Stimulated activated CD4-positive, alpha-beta T cell treated with anti-CD3 and anti-CD28 coated beads, Interleukin-1b, Interleukin-23, amount 100 ng/mL, for 24 hours (primary cell): ENCODE data around the gene CR2.
"Not testable (repeated sequence)": the region's sequence is repeated elsewhere in the genome, so short reads cannot be mapped to it uniquely, and the experiment has no call there.

Experiments
- DNase-seq, 4 experiments: peaks; one replicate each; pipeline ENCODE4 v3.0.0-alpha.2; 2020; ENCODE audit warnings: low read depth in 4 of 4, low spot score in 1 of 4

CR2 gene

DNA sequence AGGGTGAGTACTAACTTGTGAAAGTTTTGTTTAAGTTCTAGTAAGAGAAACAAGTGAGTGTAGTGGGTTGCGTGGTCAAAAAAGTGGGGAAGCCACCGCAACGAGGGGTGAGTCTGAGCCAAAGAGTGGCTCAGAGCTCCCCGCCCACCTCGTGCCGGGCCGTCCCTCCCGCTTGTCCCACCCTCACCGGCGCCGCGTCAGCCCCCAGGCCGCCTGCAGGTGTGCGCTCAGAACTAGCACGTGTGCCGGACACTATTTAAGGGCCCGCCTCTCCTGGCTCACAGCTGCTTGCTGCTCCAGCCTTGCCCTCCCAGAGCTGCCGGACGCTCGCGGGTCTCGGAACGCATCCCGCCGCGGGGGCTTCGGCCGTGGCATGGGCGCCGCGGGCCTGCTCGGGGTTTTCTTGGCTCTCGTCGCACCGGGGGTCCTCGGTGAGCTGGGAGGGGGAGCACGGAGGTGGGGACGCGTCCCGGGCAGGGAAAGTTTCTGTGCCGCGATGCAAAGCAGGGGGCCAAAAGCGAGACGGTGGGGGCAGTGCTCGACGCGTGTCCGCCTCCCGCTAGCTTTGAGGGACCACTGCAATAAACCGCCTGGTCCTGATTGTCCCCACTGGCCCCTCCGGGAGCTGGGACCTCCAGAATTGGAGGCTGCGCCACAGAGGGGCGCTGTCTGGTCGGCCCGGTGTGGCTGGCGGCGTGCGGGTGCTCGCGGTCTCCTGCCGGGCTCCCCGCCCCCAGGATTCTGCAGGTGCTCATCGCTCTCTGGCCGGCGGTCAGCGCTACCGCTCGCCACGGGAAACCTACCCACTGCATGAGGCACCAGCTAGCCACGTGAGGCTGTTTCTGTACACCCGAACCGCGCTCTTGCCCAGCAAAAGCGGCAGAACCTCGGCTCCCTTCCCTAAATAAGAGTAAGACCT is at the start of gene CR2:
CR2 (plus strand) TSS at position 283 of the 919 bp plus-strand sequence; CDS start at position 374, 91 bp downstream.
- DNase-seq = peak; percentile 3 to 41 (median 22)

DNA sequence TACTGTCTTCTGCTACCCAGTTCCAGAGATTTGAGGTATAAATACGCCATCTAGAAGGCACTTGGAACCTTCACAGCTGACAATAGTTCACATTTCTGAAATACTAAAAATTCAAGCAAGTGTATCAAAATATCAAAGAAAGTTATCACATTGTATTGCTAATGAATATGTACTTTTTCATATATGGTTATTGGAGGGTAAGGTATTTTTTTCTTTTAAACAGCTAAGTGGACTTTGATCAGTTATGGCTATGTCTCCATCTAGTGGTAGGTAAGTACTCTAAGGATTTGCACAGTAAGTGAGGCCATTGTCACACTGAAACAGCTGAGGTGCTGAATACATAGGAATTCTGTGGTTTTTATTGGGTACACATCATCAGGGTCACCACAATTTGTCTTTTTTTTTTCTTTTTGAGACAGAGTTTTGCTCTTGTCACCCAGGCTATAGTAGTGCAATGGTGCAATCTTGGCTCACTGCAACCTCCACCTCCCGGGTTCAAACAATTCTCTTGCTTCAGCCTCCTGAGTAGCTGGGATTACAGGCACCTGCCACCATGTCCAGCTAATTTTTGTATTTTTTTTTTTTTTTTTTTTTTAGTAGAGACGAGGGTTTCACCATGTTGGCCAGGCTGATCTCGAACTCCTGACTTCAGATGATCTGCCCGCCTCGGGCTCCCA is 49.1 kb upstream of the CR2 start:
- DNase-seq = no peak

DNA sequence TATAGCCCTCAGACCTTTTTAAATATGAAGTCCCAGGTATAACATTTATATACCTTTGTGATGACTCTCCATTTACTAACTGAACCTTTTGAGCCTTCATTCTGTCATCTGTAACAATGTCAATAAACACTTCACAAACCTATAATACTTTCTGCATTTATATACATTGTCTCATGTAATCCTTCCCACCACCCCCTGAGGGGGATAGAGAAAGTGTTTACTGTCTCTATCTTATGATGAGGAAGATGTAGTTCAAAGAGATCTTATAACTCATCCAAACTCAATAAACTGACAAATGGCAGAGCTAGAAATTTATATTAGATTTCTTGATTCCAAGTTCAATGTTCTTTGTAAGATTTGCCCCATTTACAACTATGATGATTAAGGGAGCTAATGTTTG is 48.3 kb upstream of the CR2 start:
- DNase-seq = no peak

DNA sequence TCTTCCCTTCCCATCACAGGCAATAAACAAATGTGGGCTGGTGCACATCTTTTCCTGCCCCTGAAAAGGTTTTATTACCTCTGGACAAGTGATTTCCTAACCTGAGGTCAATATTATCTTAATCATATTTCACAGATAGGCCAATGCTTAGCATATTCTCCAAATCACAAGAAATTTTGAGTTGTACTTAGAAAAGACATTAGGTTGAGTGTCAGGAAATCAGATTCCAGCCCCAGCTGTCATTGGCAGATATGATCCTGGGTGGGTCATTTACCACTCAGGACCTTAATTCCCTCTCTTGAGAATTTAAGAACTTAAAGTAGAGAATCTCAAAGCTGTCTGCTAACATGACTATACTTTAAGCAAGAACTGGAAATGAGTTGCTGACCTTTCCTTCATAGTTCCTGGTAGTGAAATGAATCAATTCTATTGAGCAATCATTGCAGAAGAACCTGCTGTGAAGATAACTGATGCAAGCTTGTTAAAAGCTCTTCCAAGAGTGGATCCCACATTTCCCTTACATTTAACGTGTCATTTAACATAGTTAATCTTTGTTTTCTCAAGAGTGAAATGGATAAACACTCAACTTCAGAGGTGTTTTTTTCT is 46.4 kb upstream of the CR2 start:
- no peak for DNase-seq

DNA sequence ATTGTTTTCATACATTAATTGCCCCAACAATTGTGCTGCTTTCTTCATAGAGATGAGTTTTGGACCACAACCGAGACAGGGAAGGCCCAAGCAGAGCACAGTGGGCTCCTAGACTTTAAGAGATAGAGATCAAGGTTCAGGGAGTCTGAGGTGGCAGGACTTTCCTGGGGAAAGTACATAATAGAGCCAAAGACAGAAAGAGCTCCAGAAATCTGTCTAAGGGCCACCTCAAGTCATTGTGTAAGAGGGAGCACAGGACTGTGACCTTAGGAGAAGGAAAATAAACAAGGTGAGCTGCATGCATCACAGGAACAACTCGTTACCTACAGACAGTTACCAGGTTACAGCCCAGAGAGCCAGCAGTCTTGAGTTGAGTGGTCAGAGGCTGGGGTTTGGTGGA is 41.3 kb upstream of the CR2 start:
- no peak for DNase-seq

DNA sequence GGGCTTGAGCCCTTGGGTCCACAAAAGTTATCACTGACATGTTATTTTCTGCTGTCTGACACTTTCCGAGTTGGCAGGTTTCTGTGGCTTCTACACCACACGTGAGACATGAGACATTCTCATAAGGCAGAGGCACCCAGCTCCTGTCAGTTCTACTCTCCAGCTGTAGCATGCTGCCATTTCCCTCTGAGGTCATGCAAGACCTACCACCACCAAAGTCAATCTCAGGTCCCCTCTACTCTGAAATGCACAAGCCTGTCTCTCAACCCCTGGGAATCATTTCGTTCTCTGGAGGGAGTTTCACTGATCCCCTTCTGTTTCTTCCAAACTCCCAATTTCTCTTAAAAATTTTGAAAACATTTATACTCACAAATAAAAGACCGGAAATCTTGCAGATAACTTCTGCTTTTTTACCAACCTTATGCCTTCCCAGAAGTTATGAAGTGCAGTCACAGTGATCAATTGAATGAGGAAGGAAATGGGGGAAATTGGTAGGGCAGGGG is 39.5 kb upstream of the CR2 start:
- peak in 1 of 4 experiments; percentile 20 for DNase-seq

DNA sequence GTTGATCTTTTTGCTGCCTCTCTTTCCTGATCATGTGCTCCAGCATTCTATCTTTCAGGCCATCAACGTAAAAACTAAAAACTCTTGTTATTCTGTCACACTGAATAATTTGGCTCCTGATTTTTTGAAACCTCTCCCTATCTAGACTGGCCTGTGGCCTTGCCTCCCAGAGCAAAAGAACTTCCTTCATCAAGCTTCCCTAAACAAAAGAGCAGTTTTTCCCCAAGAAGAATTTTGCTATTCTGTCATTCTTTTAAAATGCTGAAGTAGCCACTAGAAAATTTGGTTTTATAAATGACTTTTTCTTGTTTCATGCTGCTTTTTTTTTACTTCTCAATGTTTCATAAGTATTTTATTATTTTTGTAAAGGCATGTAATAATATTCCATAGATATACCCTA is 37.1 kb upstream of the CR2 start:
- no peak for DNase-seq

DNA sequence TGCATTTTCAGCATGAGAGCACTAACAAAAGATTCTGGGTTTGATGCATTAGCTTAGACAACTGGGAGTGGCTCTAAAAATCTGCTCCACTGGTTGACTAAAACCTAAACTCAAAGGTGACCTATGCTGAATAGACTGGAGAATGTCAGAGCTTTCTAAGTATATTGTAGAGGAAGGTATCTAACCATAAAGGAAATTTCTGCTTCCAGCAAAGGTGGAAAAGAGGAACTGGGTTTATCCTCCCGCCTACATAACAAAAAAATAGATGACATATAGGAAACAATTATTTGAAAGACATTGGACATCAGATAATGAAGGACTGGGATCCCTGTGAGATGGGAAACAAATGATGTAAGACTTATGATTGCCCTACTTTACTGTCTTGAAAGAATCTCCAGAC is 35.8 kb upstream of the CR2 start:
- no peak for DNase-seq

DNA sequence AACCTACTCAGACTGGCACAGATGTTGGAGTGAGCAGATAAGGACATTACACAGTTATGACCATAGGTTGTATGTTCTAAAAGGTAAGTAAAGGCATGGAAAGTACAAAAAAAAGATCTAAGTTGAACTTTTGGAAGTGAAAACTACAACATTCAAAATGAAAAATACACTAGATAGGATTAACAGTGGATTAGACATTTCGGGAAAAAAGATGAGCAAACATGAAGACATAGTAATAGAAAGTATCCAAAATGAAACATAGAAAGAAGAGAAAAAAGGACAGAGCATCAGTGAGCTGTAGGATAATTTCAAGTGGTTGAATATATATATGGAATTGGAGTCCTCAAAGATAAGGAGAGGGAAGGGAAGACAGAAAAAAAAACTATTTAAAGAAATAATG is 34.0 kb upstream of the CR2 start:
- DNase-seq = no peak

DNA sequence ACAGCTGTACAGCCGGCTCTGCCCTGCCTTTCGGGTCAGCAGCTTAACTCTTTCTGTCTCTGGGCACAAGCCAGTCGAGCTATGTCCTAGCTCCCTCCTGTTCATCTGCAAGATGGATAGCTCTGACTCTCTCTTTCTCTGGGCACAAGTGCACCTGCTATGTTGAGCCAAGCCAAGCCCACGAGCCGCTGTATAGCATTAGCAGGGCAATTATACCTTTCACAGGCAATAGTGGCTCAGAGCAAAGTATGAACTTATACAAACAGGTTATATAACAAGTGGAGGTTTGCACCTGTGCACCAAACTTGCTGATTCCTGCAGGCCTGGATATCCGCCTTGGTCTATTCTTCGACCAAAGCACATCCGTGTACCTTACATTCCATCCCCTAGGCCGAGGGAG is 33.0 kb upstream of the CR2 start:
- DNase-seq = no peak

DNA sequence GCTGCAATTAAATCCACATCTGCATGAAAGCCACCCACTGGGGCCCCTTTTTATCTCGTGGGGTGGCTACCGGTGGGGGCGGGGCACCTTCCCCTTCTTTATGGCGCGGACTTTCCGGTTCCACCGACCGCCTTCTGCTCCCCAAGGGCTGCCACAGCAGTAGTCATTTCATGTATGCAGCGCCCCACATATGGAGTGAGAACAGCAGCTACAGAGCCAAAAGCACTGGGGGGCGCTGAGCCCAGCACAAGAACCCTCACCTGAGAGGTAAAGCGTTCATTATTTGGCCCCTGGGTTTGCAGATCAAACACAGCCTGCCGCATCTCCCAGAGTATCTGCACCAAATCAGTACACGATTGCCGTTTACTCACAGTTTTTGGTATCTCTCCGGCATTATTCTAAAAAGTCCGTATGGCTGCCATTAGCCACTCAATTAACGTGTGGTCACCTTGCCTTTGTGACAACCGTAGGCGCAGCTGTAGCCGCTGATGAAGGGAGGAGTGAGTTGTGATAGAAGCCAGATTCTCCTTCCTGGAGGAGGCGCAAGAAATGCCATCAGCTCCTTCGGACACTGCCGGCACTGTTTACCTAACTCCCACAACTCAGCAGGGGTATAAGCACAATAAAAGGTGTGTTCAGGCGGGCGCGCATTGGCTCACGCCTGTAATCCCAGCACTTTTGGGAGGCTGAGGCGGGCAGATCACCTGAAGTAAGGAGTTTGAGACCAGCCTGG is 30.4 kb upstream of the CR2 start:
- no peak for DNase-seq

DNA sequence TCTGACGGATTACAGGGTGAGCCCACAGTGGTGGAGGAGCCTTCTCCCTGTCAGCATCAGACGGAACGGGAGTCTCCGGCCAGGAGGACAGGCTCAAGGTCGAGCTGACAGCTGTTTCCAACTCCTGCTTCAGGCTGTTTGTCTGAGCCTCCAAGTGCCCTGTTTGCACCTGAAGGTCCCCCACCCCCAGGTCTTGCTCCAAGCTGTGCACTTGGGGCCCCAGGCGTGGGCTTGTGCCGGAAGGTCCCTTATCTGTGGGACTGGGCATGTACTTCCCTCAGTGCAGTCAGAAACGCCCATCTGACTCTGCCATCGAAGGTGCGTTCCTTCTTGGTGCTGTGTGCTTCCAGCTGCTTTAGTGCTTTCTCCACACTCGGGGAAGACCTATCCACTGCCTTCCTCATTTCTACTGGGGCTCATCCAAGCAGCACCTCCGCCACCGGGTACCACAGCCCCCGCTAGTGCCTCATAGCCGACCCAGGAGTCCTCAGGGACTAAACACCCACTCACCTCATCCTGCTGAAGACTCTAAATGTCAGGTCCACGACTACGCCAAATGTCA is 29.5 kb upstream of the CR2 start:
- DNase-seq = no peak

DNA sequence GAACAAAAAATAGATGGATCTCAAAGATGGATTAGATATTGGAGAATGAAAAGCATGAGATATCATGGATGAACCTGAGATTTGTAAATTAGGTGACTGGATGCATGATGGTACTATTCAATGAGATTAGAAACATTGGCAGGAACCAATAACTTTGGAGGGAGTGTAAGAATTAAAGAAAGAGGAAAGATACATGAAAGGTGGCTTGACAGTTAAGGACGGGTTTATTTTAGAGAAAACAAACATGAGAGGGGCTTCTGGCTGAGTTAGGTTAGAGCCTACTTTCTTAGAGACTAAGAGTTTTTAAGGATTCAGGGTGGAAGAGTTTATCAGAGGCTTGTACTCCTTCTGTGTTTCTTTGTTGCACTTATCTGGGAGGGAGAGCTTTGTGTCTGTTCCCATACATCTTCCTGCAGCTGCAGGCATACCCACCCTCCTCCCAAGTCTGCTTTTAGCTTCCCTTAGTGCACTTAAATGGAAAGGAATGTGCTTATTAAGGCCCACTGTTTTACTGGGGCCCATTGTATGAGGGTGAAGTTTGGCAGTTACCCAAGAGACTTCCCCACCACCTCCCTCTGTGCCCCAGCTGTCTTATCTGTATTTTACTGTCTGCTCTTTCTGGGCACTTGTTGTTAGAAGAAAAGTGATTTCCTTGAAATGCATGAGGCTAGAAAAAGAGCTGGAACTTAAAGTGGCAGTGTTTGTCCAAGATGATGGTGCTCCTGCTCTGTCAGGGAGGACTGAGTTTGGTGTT is 26.1 kb upstream of the CR2 start:
- DNase-seq = no peak

DNA sequence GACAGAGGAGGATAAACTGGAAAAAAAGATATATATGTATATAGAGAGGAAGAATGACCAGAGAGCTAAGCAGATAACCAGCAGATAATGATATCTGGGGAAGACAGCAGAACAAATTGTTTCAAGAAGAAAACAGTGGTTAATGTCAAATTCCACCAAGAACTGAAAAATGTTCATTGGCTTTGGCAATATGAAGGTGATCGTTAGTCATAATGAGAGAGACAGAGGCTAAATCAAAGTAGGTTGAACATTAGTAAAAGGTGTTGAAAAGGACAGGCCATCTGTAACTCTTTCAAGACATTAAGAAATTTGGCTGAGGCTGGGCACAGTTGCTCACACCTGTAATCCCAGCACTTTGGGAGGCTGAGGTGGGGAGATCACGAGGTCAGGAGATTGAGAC is 25.3 kb upstream of the CR2 start:
- DNase-seq = no peak

DNA sequence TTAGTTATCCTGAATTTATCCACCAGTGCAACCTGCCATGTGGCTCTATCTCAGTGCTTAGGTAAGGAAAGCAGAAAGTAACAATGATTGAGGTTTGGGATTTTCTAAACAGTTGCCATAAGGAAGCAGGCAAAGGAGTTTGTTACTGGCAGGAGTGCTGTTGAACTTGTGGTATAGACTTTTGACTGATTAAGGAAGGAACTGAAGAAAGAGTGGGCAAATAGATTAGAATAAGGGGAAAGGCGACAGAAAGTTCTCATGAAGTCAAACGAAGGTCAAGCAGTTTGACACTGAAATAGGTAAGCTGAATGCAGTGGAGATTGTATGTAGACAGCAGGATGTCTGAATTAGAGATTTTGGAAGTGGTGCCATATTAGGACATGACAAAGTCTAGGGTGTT is 24.2 kb upstream of the CR2 start:
- no peak for DNase-seq

DNA sequence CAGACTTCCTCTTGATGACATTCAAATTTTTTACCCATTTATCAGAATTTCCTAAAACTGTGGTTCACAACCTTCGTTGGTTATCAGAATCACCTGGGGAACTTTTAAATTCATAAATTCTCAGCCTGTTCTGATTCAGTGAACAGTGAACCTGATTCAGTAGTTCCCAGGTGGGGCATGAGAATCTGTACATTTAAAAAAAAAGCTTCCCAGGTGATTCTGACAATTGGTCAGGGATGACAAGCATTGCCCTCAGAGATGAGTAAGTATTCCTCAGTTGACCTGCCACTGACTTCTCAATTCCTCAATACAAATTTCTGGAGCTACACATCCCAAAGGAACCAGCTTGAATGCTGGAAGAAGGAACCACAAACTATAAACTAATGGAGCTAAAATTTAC is 23.5 kb upstream of the CR2 start:
- DNase-seq = no peak

DNA sequence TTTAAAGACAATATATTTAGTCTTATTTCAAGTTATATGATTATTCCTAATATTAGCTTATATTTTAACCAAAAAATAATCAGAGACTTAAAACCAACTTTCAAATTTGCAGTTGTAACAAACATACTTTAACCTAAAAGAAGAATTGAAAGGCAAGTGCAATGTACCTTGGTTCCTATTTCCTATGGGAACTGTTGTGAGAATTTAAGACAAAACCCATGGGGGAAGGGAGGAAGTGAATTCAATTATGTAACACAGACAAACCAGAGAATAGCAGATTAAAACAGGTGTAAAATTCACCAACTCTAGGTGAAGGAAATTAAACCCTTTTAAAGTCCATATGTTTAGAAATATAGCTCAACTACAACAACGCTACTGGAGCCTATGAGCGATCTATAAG is 22.6 kb upstream of the CR2 start:
- no peak for DNase-seq

DNA sequence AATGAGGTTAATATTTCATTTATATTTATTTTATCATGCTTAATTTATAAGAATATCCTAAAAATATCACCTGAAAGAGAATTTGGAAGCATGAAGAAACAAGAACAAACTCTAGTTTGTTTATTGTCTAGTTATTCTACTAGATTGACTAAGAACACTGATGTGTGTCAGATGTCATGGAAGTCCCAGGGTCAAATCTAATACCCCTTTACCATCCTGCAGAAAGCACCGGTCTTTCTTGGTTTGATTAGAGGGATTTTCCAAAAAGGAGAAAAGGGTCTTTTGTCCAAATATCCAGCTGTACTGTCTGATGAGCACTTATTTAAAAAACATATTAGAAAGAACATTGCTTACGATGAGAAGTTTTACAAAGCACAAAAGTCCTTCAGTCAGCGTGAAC is 20.7 kb upstream of the CR2 start:
- DNase-seq = no peak

DNA sequence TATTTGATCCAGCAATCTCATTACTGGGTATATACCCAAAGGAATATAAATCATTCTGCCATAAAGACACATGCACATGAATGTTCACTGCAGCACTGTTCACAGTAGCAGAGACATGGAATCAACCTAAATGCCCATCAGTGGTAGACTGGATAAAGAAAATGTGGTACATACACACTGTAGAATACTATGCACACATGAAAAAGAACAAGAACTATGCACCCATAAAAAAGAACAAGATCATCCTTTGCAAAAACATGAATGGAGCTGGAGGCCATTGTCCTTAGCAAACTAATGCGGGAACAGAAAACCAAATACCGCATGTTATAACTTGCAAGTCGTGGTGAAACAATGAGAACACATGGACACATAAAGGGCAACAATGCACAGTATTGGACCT is 17.4 kb upstream of the CR2 start:
- DNase-seq = not testable (repeated sequence)

DNA sequence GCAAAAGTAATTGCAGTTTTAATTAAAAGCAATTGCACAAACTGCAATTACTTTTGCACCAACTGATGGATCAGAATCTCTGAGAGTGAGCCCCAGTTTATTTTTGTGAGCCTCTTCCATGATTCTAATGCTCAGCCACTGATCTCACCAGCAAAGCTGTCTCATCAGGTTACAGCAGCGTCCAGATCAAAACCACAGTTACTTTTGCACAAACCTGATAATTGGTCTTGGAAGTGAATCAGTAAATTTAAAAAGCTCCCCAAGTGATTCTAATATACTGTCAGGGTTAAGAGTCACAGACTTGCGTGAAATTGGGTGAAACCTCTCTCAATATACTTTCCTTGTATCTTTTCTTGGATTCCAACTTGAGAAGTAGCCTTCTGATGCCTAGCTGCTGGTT is 13.5 kb upstream of the CR2 start:
- no peak for DNase-seq
